GM23338 (cell line): Measurements from ENCODE around the gene FILIP1L. TPM values are rescaled to one million over a fixed set of nuclear protein-coding genes. Genes with fewer than 3 reads are reported as not detected.

Source experiments
- ATAC-seq: fragments of 200-7000 bp; cut with Tn5 transposase; 3 replicates; pipeline ENCODE4 v1.9.1; 2020
- DNase-seq: peaks from one replicate; pipeline ENCODE4 v3.0.0-alpha.2; 2015; ENCODE audit warnings: low spot score
- H2AFZ ChIP-seq: fragments of 200-600 bp; sonication (generic); 2 replicates; pipeline ENCODE4 v1.8.0; 2016; ENCODE audit warnings: antibody characterized with exemption, mild to moderate bottlenecking, moderate library complexity
- H3F3A ChIP-seq: fragments of 200-600 bp; sonication (generic); replicated peaks from 2 replicates; pipeline ENCODE4 v1.8.0; 2017; ENCODE audit warnings: antibody characterized with exemption, mixed run types, low read depth
- H3K27ac ChIP-seq: fragments of 200-600 bp; sonication (generic); 2 replicates; pipeline ENCODE4 v1.6.1; 2016; ENCODE audit warnings: low read depth
- H3K27me3 ChIP-seq: fragments of 200-600 bp; sonication (generic); 2 replicates; pipeline ENCODE4 v1.8.0; 2016; ENCODE audit warnings: mild to moderate bottlenecking, mixed run types, moderate library complexity; ENCODE audit not compliant: insufficient read depth
- H3K36me3 ChIP-seq: fragments of 200-600 bp; sonication (generic); 2 replicates; pipeline ENCODE4 v1.8.0; 2016; ENCODE audit warnings: mild to moderate bottlenecking; ENCODE audit not compliant: insufficient read depth
- H3K4me1 ChIP-seq: fragments of 200-600 bp; sonication (generic); 2 replicates; pipeline ENCODE4 v1.8.0; 2016; ENCODE audit warnings: mild to moderate bottlenecking, moderate library complexity; ENCODE audit not compliant: insufficient read depth
- H3K4me2 ChIP-seq: fragments of 200-600 bp; sonication (generic); 2 replicates; pipeline ENCODE4 v1.7.1; 2017; ENCODE audit warnings: mixed run types
- H3K4me3 ChIP-seq: fragments of 200-600 bp; sonication (generic); 2 replicates; pipeline ENCODE4 v1.6.1; 2016; ENCODE audit warnings: mixed run types
- H3K79me2 ChIP-seq: fragments of 200-600 bp; sonication (generic); replicated peaks from 2 replicates; pipeline ENCODE4 v1.8.0; 2017; ENCODE audit warnings: mild to moderate bottlenecking; ENCODE audit not compliant: insufficient read depth
- H3K9me2 ChIP-seq: fragments of 200-600 bp; sonication (generic); 2 replicates; pipeline ENCODE4 v1.8.0; 2017; ENCODE audit not compliant: insufficient read depth
- H4K20me1 ChIP-seq: fragments of 200-600 bp; sonication (generic); replicated peaks from 2 replicates; pipeline ENCODE4 v1.8.0; 2017; ENCODE audit warnings: mild to moderate bottlenecking; ENCODE audit not compliant: insufficient read depth
- H3K27ac Mint-ChIP-seq: 2 replicates; pipeline ENCODE4 v1.8.0; 2020; ENCODE audit warnings: inconsistent platforms, mild to moderate bottlenecking, moderate library complexity, mixed read lengths
- H3K27me3 Mint-ChIP-seq: 3 replicates; pipeline ENCODE4 v1.8.0; 2022; ENCODE audit warnings: low read depth, mild to moderate bottlenecking, moderate library complexity, mixed read lengths, inconsistent platforms; ENCODE audit not compliant: insufficient read depth, poor library complexity
- H3K36me3 Mint-ChIP-seq: 3 replicates; pipeline ENCODE4 v1.8.0; 2021; ENCODE audit warnings: low read depth, mild to moderate bottlenecking, inconsistent platforms, moderate library complexity, mixed read lengths
- H3K4me1 Mint-ChIP-seq: 3 replicates; pipeline ENCODE4 v1.8.0; 2020; ENCODE audit warnings: mild to moderate bottlenecking, inconsistent platforms, mixed read lengths
- H3K4me3 Mint-ChIP-seq: 3 replicates; pipeline ENCODE4 v1.8.0; 2021; ENCODE audit warnings: moderate library complexity, mild to moderate bottlenecking, inconsistent platforms, mixed read lengths
- H3K9me3 Mint-ChIP-seq: 3 replicates; pipeline ENCODE4 v1.8.0; 2020; ENCODE audit warnings: moderate library complexity, mild to moderate bottlenecking, inconsistent platforms, mixed read lengths
- CTCF ChIP-seq, 2 experiments: fragments of 200-600 bp in 1 of 2; sonication (generic) in 1 of 2; conservative IDR thresholded peaks; 2 replicates each; pipeline versions ENCODE4 v1.5.1 to v1.6.1; 2016 to 2017; ENCODE audit warnings: antibody characterized with exemption in 2 of 2, low read depth in 2 of 2, mild to moderate bottlenecking in 2 of 2, moderate library complexity in 1 of 2
- ETS1 ChIP-seq: IDR thresholded peaks from 2 replicates; pipeline ENCODE4 v1.6.1; 2016; ENCODE audit warnings: antibody characterized with exemption
- EZH2 ChIP-seq: fragments of 200-600 bp; sonication (generic); IDR thresholded peaks from one replicate; pipeline ENCODE4 v1.8.0; 2017; ENCODE audit warnings: antibody characterized with exemption, mild to moderate bottlenecking, low read depth; ENCODE audit not compliant: unreplicated experiment
- EZH2phosphoT487 ChIP-seq: fragments of 200-600 bp; sonication (generic); IDR thresholded peaks from one replicate; pipeline ENCODE4 v1.8.1; 2018; ENCODE audit warnings: antibody characterized with exemption; ENCODE audit not compliant: unreplicated experiment
- JUNB ChIP-seq: IDR thresholded peaks from one replicate; pipeline ENCODE4 v1.6.1; 2016; ENCODE audit warnings: antibody characterized with exemption; ENCODE audit not compliant: unreplicated experiment
- NANOG ChIP-seq: IDR thresholded peaks from 2 replicates; pipeline ENCODE4 v1.6.1; 2016; ENCODE audit warnings: antibody characterized with exemption, borderline replicate concordance
- POLR2AphosphoS5 ChIP-seq: IDR thresholded peaks from 2 replicates; pipeline ENCODE4 v1.6.1; 2016; ENCODE audit warnings: antibody characterized with exemption, low read depth
- ZNF331 ChIP-seq: fragments of 250-450 bp; sonication (Bioruptor Pico); IDR thresholded peaks from 2 replicates; pipeline ENCODE4 v1.5.0; 2020; ENCODE audit warnings: low read depth, mild to moderate bottlenecking, moderate library complexity
- ZNF462 ChIP-seq: fragments of 250-450 bp; sonication (Bioruptor Pico); IDR thresholded peaks from 2 replicates; pipeline ENCODE4 v1.5.0; 2020; ENCODE audit warnings: mild to moderate bottlenecking, moderate library complexity
- polyA plus RNA-seq: library from polyadenylated mRNA; unstranded; fragments of >200 nt; fragmentation: Nextera tagmentation; extraction: Ambion mirVana; gene quantifications from 2 replicates; pipeline ENCODE4 v1.2.1, GENCODE V29; 2016
- total RNA-seq: library from RNA; depleted of rRNA; stranded (reverse); fragments of >200 nt; shearing (Covaris generic); gene quantifications from 2 replicates; pipeline ENCODE4 v1.2.3, GENCODE V29; 2014

FILIP1L gene
- total and polyA plus RNA-seq, 2 experiments from 2014 or later, result 1.6 TPM; not detected in 1

- DNase-seq, result no peak
- H3K36me3 Mint-ChIP-seq, result no peaks in the 10 kb centered on the region
- no peak overlapping the region for H3K4me3 Mint-ChIP-seq
- peaks cover 23% of the 10 kb centered on the region for H3K4me1 Mint-ChIP-seq
- Histone ChIP-seq H3K4me3 (no peak overlapping the region), H3K4me1 (peaks cover 14% of the 10 kb centered on the region), H3F3A (peaks cover 13% of the 10 kb centered on the region), H2AFZ (no peak overlapping the region), H3K9me2 (no peaks in the 10 kb centered on the region), H3K79me2 (no peaks in the 10 kb centered on the region; the same call in 1 of the 2 replicates), H3K36me3 (no peaks in the 10 kb centered on the region), H3K4me2 (no peak overlapping the region), H3K27me3 (peaks cover 93% of the 10 kb centered on the region), H4K20me1 (peaks cover 54% of the 10 kb centered on the region), H3K27ac (no peak overlapping the region)
- peaks cover 30% of the 10 kb centered on the region for H3K27me3 Mint-ChIP-seq
- no peak for TF ChIP-seq POLR2AphosphoS5
- TF ChIP-seq EZH2, result no peak
- no peak for TF ChIP-seq EZH2phosphoT487
- no peak for TF ChIP-seq NANOG
- no peak for TF ChIP-seq ZNF331 (CRISPR knock-in tag)
- no peak for TF ChIP-seq CTCF (conservative IDR thresholded peaks at IDR 0.05; ENCODE audit: low read depth in 2 of 2)
- TF ChIP-seq JUNB, result no peak
- H3K9me3 Mint-ChIP-seq, result no peaks in the 10 kb centered on the region
- ATAC-seq, result no peak
- no peak overlapping the region for H3K27ac Mint-ChIP-seq
These were observed 242.9 kb downstream of the FILIP1L start for GRCh38 chr3:99871231-99872045.

- Histone ChIP-seq H3K27me3 (peaks cover 91% of the 10 kb centered on the region), H3K27ac (no peak overlapping the region), H3K36me3 (no peaks in the 10 kb centered on the region), H3F3A (peaks cover 12% of the 10 kb centered on the region), H3K4me3 (no peak overlapping the region), H3K79me2 (no peaks in the 10 kb centered on the region; the same call in 1 of the 2 replicates), H4K20me1 (peaks cover 57% of the 10 kb centered on the region), H2AFZ (no peak overlapping the region), H3K4me1 (peaks cover 14% of the 10 kb centered on the region), H3K9me2 (no peaks in the 10 kb centered on the region), H3K4me2 (no peak overlapping the region)
- Mint-ChIP-seq H3K27me3 (peaks cover 28% of the 10 kb centered on the region), H3K36me3 (no peaks in the 10 kb centered on the region), H3K9me3 (no peaks in the 10 kb centered on the region), H3K27ac (no peak overlapping the region), H3K4me3 (no peak overlapping the region), H3K4me1 (peaks cover 28% of the 10 kb centered on the region; the same call in 2 of the 3 replicates)
- DNase-seq (no peak), ATAC-seq (no peak)
- TF ChIP-seq ETS1 (no peak), NANOG (no peak), EZH2phosphoT487 (no peak), EZH2 (no peak), ZNF462 (no peak), ZNF331 (CRISPR knock-in tag) (no peak), POLR2AphosphoS5 (no peak)
These were observed 243.6 kb downstream of the FILIP1L start for GRCh38 chr3:99870712-99871111.
